GM12878 (cell line): Measurements from ENCODE around the gene STPG4. TPM values are rescaled to one million over a fixed set of nuclear protein-coding genes. Genes with fewer than 3 reads are reported as not detected.
A peak's percentile ranks its signal among the peaks of the same experiment; 100 is the strongest.

ENCODE experiments used
- ATAC-seq: fragments of 200-7000 bp; cut with Tn5 transposase; 3 replicates; pipeline ENCODE4 v1.9.1; 2020; ENCODE audit warnings: mild to moderate bottlenecking, moderate library complexity
- BruUV-seq: library from RNA; stranded (reverse); fragments of 400-500 nt; replicated peaks from 2 replicates; lab custom pipeline; 2021; lab: Mats Ljungman, UMichigan
- CTCF ChIA-PET: fragments of 300-600 bp; sonication (Branson Sonifier 250); formaldehyde crosslinking; extraction: SDS; loops from one replicate; lab custom pipeline; 2021; ENCODE audit warnings: inconsistent platforms; lab: Yijun Ruan, JAX
- POLR2A ChIA-PET: fragments of 350-600 bp; formaldehyde crosslinking; extraction: SDS; loops from one replicate; lab custom pipeline; 2021; ENCODE audit warnings: inconsistent platforms; lab: Charles Lee
- RAD21 ChIA-PET: fragments of 300-600 bp; sonication (Branson Sonifier 250); formaldehyde crosslinking; loops from one replicate; lab custom pipeline; 2023; ENCODE audit warnings: antibody characterized with exemption; ENCODE audit not compliant: unreplicated experiment; lab: Charles Lee
- SMC1A ChIA-PET: fragments of 300-600 bp; sonication (Branson Sonifier 250); formaldehyde crosslinking; loops from one replicate; lab custom pipeline; 2023; ENCODE audit not compliant: unreplicated experiment, uncharacterized antibody; lab: Charles Lee
- DNase-seq: peaks from one replicate; pipeline ENCODE4 v3.0.0-alpha.2; 2011; ENCODE audit warnings: low read depth, low spot score
- FAIRE-seq: peaks from 3 replicates; lab custom pipeline; 2011; peaks lifted over from hg19 to GRCh38; lab: Jason Lieb, UNC
- H2AFZ ChIP-seq: 2 replicates; pipeline ENCODE4 v1.6.0; 2011; ENCODE audit warnings: low read depth, low read length, control low read depth; ENCODE audit not compliant: control insufficient read depth
- H3K27ac ChIP-seq: 2 replicates; pipeline ENCODE4 v1.5.1; 2011; ENCODE audit warnings: control low read depth; ENCODE audit not compliant: control insufficient read depth, insufficient read depth
- H3K27me3 ChIP-seq, 2 experiments: replicated peaks in 1 of 2; 2 replicates each; pipeline versions ENCODE4 v1.6.0 to v1.6.1; 2011; ENCODE audit warnings: low read length in 1 of 2; ENCODE audit not compliant: control insufficient read depth in 2 of 2, insufficient read depth in 2 of 2
- H3K36me3 ChIP-seq, 2 experiments: 2 replicates each; pipeline ENCODE4 v1.5.1; 2011; ENCODE audit warnings: low read length in 1 of 2; ENCODE audit not compliant: control insufficient read depth in 2 of 2, insufficient read depth in 2 of 2
- H3K4me1 ChIP-seq: 2 replicates; pipeline ENCODE4 v1.6.1; 2011; ENCODE audit warnings: mild to moderate bottlenecking, low read length, moderate library complexity, mixed read lengths; ENCODE audit not compliant: control insufficient read depth, insufficient read depth
- H3K4me2 ChIP-seq: 2 replicates; pipeline ENCODE4 v1.6.0; 2011; ENCODE audit warnings: control low read depth; ENCODE audit not compliant: control insufficient read depth, insufficient read depth
- H3K4me3 ChIP-seq: fragments of 200-600 bp; sonication (generic); 2 replicates; pipeline ENCODE4 v1.5.1; 2016
- H3K79me2 ChIP-seq: 2 replicates; pipeline ENCODE4 v1.6.0; 2011; ENCODE audit warnings: low read length; ENCODE audit not compliant: control insufficient read depth, insufficient read depth
- H3K9ac ChIP-seq: 2 replicates; pipeline ENCODE4 v1.8.0; 2011; ENCODE audit warnings: low read length, control low read depth, mixed read lengths; ENCODE audit not compliant: control insufficient read depth, insufficient read depth
- H3K9me3 ChIP-seq: replicated peaks from 3 replicates; pipeline ENCODE4 v1.5.1; 2011; ENCODE audit warnings: mild to moderate bottlenecking, low read length; ENCODE audit not compliant: control insufficient read depth, insufficient read depth
- H4K20me1 ChIP-seq: 2 replicates; pipeline ENCODE4 v1.6.0; 2011; ENCODE audit not compliant: control insufficient read depth, insufficient read depth
- CREB1 ChIP-seq: IDR thresholded peaks from 2 replicates; pipeline ENCODE4 v1.6.1; 2012; ENCODE audit warnings: low read depth, mild to moderate bottlenecking, inconsistent platforms
- MTA3 ChIP-seq: IDR thresholded peaks from 2 replicates; pipeline ENCODE4 v1.6.1; 2012; ENCODE audit warnings: low read length, inconsistent platforms, borderline replicate concordance
- POLR2AphosphoS2 ChIP-seq: IDR thresholded peaks from 2 replicates; pipeline ENCODE4 v1.6.1; 2011; ENCODE audit warnings: low read depth, mild to moderate bottlenecking, low read length, improper control_type of control experiment, moderate library complexity
- WGBS: methylation state at CpG from one replicate; pipeline ENCODE4 v1.1.6; 2016; ENCODE audit warnings: low lambda C conversion rate; ENCODE audit not compliant: insufficient replicate concordance, insufficient coverage; ENCODE audit errors: missing lambda C conversion rate; 5-methylcytosine and 5-hydroxymethylcytosine counted together
- in situ Hi-C: fragments of 300-500 bp; cut with MboI; formaldehyde crosslinking; loops from 9 replicates; pipeline ENCODE4 v1.14.3; 2018; ENCODE audit warnings: mixed read lengths
- intact Hi-C: fragments of 100-400 bp; cut with micrococcal nuclease; formaldehyde crosslinking; loops from one replicate; pipeline ENCODE4 v1.14.2; 2022; ENCODE audit not compliant: unreplicated experiment
- polyA plus RNA-seq, 11 experiments: library from polyadenylated mRNA; depleted of rRNA in 4 of 11; unstranded in 6 of 11; stranded (reverse) in 5 of 11; fragments of >200 nt; fragmentation: Nextera tagmentation in 4 of 11; fragmentation: Illumina TruSeq in 1 of 11; extraction: Ambion mirVana in 4 of 11; extraction: Trizol in 1 of 11; gene quantifications; 1 replicate in 1 of 11; 2 replicates in 10 of 11; pipeline versions ENCODE4 v1.2.1 to v1.2.3, GENCODE V29; 2011 to 2016; ENCODE audit warnings: inconsistent platforms in 2 of 11, missing spikeins in 2 of 11, low read depth in 1 of 11
- total RNA-seq, 4 experiments: library from RNA; depleted of rRNA in 3 of 4; stranded (reverse); fragments of >200 nt in 3 of 4; fragmentation: Illumina TruSeq in 1 of 4; extraction: Trizol in 1 of 4; gene quantifications; 2 replicates each; pipeline versions ENCODE4 v1.2.1 to v1.2.3, GENCODE V29; 2013 to 2021

STPG4 gene
- total and polyA plus RNA-seq, 10 of the 15 experiments (the other 5 are each of a cell fraction or from before 2014, with no cell fraction given), result 0.10 to 0.29 (median 0.19) TPM; not detected in 3

DNA sequence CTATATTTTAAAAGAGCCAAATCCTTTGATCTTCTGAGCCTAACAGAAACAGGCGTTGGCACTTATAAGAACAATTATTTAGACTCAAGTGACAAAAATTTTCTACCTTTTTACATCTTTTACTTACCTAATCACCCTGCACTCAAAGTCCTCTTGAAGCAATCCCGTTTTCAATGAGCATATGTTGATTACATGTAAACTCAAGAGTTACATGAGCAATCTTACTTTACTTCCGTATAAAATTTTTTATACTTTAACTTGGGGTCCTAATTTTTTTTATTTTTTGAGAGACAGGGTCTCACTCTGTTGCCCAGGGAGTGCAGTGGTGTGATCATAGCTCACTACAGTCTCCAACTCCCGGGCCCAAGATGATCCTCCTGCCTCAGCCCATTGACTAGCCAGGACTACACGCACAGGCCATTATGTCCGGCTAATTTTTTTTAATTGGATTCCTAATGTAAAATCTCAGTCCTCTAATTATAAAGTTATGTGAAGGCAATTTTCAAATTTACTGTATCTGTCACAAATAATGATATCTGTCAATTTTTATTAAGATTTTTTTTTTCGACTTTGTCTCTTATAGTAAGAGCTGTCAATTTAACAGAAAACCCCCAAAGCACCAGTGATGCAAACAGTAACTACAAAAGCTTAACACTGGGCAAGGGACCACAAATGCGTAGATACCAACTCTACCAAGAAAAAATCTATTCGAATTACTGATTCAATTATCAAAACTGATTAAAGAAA lies 19.1 kb upstream of the STPG4 start:
- peaks cover 9% of the 10 kb centered on the region for H4K20me1 ChIP-seq
- FAIRE-seq, result no peak
- H3K4me1 ChIP-seq, result peaks cover 7% of the 10 kb centered on the region
- RAD21 ChIA-PET, result interaction anchor here (0.9 to 4.7 kb wide), 12 partner anchors 10 to 230 kb away, joined by 3 to 29 read pairs (median 5); no protein-coding TSS in a partner anchor
- H2AFZ ChIP-seq, result no peak overlapping the region
- BruUV-seq, result no TSS peak
- in situ Hi-C loops, result no loop called here
- CTCF ChIA-PET, result interaction anchor here (0.7 to 3.8 kb wide), 8 partner anchors 19 to 161 kb away, joined by 3 to 23 read pairs (median 3); partner anchors contain the start of gene STPG4
- no peaks in the 10 kb centered on the region for H3K9me3 ChIP-seq
- peak overlapping the region; percentile 95 for H3K9ac ChIP-seq
- peak overlapping the region; percentile 69 for H3K4me2 ChIP-seq
- no peaks in the 10 kb centered on the region for H3K27me3 ChIP-seq
- ATAC-seq, result no peak
- peak overlapping the region; percentile 98 for H3K4me3 ChIP-seq
- SMC1A ChIA-PET, result interaction anchor here (0.6 to 3.3 kb wide), 12 partner anchors 9 to 150 kb away, joined by 3 to 23 read pairs (median 5); partner anchors contain the start of gene STPG4
- WGBS, result under 1% methylated on average over 9 of the region's 9 CpGs
- peaks cover 0 to 14% of the 10 kb centered on the region in 2 experiments; a peak in 1 of 4 replicates for H3K36me3 ChIP-seq
- 0 out of 2 replicates have a peak, but pooled peaks have one; percentile 50 for TF ChIP-seq MTA3
- TF ChIP-seq POLR2AphosphoS2, result peak; percentile 2; the same call in 1 of the 2 replicates
- TF ChIP-seq CREB1, result no peak
- no peak for DNase-seq
- H3K27ac ChIP-seq, result peak overlapping the region; percentile 47
- peaks cover 71% of the 10 kb centered on the region for H3K79me2 ChIP-seq
- intact Hi-C loops, result no loop called here
- POLR2A ChIA-PET, result interaction anchor here (0.6 to 3.2 kb wide), 7 partner anchors 10 to 189 kb away, joined by 3 to 11 read pairs (median 3); partner anchors contain the start of gene STPG4
